ENCODE results near the gene THBD. TPM values are rescaled to one million over a fixed set of nuclear protein-coding genes. Genes with fewer than 3 reads are reported as not detected.

THBD gene
- total RNA-seq, 1 donor from 2014 or later = 326 TPM

GRCh38 chr20:23079016-23079351, 29.5 kb upstream of the THBD start:
- Histone ChIP-seq H3K4me1 (peaks cover 0 to 17% of the 10 kb centered on the region in 2 donors), H3K4me3 (no peak overlapping the region), H3K27me3 (no peaks in the 10 kb centered on the region), H3K27ac (no peak overlapping the region), H3K9me3 (no peaks in the 10 kb centered on the region), H3K36me3 (no peaks in the 10 kb centered on the region)
- no peak for DNase-seq (ENCODE audit: low spot score in 2 of 2)
- TF ChIP-seq, protein P1, sequence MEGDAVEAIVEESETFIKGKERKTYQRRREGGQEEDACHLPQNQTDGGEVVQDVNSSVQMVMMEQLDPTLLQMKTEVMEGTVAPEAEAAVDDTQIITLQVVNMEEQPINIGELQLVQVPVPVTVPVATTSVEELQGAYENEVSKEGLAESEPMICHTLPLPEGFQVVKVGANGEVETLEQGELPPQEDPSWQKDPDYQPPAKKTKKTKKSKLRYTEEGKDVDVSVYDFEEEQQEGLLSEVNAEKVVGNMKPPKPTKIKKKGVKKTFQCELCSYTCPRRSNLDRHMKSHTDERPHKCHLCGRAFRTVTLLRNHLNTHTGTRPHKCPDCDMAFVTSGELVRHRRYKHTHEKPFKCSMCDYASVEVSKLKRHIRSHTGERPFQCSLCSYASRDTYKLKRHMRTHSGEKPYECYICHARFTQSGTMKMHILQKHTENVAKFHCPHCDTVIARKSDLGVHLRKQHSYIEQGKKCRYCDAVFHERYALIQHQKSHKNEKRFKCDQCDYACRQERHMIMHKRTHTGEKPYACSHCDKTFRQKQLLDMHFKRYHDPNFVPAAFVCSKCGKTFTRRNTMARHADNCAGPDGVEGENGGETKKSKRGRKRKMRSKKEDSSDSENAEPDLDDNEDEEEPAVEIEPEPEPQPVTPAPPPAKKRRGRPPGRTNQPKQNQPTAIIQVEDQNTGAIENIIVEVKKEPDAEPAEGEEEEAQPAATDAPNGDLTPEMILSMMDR (IDR thresholded peaks at IDR 0.05) = no peak
- intact Hi-C loops (cut with DNase I) = no loop called here

DNA sequence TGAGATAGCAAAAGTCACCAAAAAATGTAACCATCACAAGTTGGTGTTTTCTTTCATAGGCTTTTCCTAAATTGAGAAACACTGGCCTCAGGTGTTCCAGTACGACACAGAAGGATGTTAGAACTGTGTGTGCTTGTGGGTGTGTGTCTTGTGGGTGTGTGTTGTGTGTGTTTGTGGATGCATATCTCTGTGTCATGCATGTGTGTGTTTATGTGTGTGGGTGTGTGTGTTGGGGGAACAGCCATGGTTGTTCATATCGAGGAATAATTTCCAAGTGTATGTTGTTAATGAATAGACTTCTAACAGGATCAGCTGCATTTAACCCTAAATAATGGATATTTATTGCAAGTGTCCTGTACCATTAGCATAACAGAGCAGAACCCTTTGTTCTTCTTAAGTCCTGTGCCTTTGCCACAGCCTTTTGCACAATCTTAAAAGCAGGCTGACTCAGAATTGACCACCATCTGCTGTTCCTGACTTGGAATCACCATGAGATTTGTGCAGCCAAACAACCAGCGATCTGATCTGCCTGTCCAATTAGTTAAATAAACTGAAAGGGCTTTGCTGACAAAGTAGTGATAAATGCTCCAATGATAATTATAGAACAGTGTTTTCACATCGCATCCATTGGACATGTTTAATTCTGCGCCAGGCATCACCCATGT, 29.0 kb upstream of the THBD start:
- no peak for DNase-seq (ENCODE audit: low spot score in 2 of 2)
- Histone ChIP-seq H3K9me3 (no peaks in the 10 kb centered on the region), H3K36me3 (no peaks in the 10 kb centered on the region), H3K4me1 (peaks cover 0 to 14% of the 10 kb centered on the region in 2 donors), H3K4me3 (no peak overlapping the region), H3K27ac (no peak overlapping the region), H3K27me3 (no peaks in the 10 kb centered on the region)
- TF ChIP-seq, protein P1 (IDR thresholded peaks at IDR 0.05) = no peak
- intact Hi-C loops (cut with DNase I) = no loop called here

DNA sequence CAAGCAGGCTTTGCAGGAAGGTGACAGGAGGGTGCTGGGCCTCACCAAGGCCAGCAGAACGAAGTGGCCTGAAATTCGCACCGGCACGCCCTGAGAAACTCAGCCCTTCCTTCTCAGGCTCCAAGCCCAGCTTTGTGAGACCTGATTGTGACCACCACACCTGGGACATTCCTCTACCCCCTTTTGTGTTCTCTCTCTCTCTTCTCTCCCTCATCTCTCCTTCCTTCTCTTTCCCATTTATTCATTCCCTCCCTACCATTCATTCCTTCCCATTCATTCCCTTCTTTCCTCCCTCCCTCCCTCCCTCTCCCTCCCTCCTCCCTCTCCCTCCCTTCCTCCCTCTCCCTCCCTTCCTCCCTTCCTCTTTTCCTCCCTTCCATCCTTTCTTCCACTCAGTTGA, 27.8 kb upstream of the THBD start:
- Histone ChIP-seq H3K4me3 (no peak overlapping the region), H3K9me3 (no peaks in the 10 kb centered on the region), H3K27me3 (no peaks in the 10 kb centered on the region), H3K36me3 (no peaks in the 10 kb centered on the region), H3K27ac (no peak overlapping the region), H3K4me1 (peaks cover 0 to 7% of the 10 kb centered on the region in 2 donors)
- no peak for DNase-seq (ENCODE audit: low spot score in 2 of 2)
- TF ChIP-seq, protein P1 (IDR thresholded peaks at IDR 0.05) = no peak
- intact Hi-C loops (cut with DNase I) = no loop called here

DNA sequence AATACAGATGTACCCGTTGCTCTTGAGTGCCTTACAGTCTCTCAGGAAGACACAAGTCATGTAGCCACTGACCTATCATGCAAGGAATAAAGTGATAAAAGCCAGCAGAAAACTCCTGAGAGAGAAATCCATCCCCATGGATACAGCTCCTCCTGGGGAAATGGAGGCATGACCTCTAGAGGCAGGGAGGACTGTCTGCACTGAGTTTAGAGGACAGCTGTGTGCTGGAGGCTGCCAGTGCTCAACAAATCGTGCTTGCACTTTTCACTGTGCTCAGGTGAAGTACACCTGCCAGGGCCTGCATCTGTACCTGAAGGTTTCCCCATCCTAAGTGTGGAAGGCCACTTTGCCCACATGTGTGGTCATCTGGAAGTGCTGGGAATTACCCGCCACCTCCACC, 24.6 kb upstream of the THBD start:
- Histone ChIP-seq H3K27me3 (no peaks in the 10 kb centered on the region), H3K9me3 (no peaks in the 10 kb centered on the region), H3K27ac (no peak overlapping the region), H3K4me1 (peaks cover 0 to under 1% of the 10 kb centered on the region in 2 donors), H3K36me3 (no peaks in the 10 kb centered on the region), H3K4me3 (no peak overlapping the region)
- TF ChIP-seq, protein P1 (IDR thresholded peaks at IDR 0.05) = no peak
- intact Hi-C loops (cut with DNase I) = no loop called here
- no peak for DNase-seq (ENCODE audit: low spot score in 2 of 2)

- no peaks in the 10 kb centered on the region for H3K9me3 ChIP-seq
Observed at GRCh38 chr20:23072892-23073586, 23.6 kb upstream of the THBD start.

More at GRCh38 chr20:23072892-23073586, 23.6 kb upstream of the THBD start:
- H3K36me3 ChIP-seq = no peaks in the 10 kb centered on the region
- TF ChIP-seq, protein P1 (IDR thresholded peaks at IDR 0.05) = no peak
- intact Hi-C loops (cut with DNase I) = no loop called here
- no peak for DNase-seq (ENCODE audit: low spot score in 2 of 2)
- no peaks in the 10 kb centered on the region for H3K4me1 ChIP-seq
- no peak overlapping the region for H3K4me3 ChIP-seq
- no peak overlapping the region for H3K27ac ChIP-seq
- H3K27me3 ChIP-seq = no peaks in the 10 kb centered on the region
